Measurements from ENCODE around the gene CD300LB.
"Not testable (repeated sequence)": the region's sequence is repeated elsewhere in the genome, so short reads cannot be mapped to it uniquely, and the experiment has no call there.

The CD300LB gene

GRCh38 chr17:74521701-74522201 is 9.5 kb downstream of the CD300LB start:
- Histone ChIP-seq H3K27ac (no peak overlapping the region), H3K4me3 (ENCODE audit: low read depth, low read length) (no peak overlapping the region), H3K27me3 (ENCODE audit: control insufficient read depth, insufficient read depth, low read length) (no peaks in the 10 kb centered on the region), H3K4me1 (no peaks in the 10 kb centered on the region), H2AFZ (no peak overlapping the region), H3K36me3 (ENCODE audit: control insufficient read depth, insufficient read depth, low read length) (no peaks in the 10 kb centered on the region), H3K9me3 (ENCODE audit: control insufficient read depth, low read length) (no peaks in the 10 kb centered on the region), H3K79me2 (no peaks in the 10 kb centered on the region), H3K4me2 (ENCODE audit: low read length) (no peak overlapping the region), H3K9ac (no peak overlapping the region)
- no peak for TF ChIP-seq CTCF (IDR thresholded peaks at IDR 0.05)

GRCh38 chr17:74520790-74521480 is 10.3 kb downstream of the CD300LB start:
- Histone ChIP-seq H3K27me3 (ENCODE audit: control insufficient read depth, insufficient read depth, low read length) (no peaks in the 10 kb centered on the region), H2AFZ (no peak overlapping the region), H3K79me2 (no peaks in the 10 kb centered on the region), H3K36me3 (ENCODE audit: control insufficient read depth, insufficient read depth, low read length) (no peaks in the 10 kb centered on the region), H3K4me3 (ENCODE audit: low read depth, low read length) (no peak overlapping the region), H3K4me1 (no peaks in the 10 kb centered on the region), H3K4me2 (ENCODE audit: low read length) (no peak overlapping the region), H3K9me3 (ENCODE audit: control insufficient read depth, low read length) (no peaks in the 10 kb centered on the region), H3K27ac (no peak overlapping the region), H3K9ac (no peak overlapping the region)
- no peak for TF ChIP-seq CTCF (IDR thresholded peaks at IDR 0.05)

GRCh38 chr17:74520016-74520434 is 11.2 kb downstream of the CD300LB start:
- H3K27me3 ChIP-seq (ENCODE audit: control insufficient read depth, insufficient read depth, low read length), result no peaks in the 10 kb centered on the region
- H3K4me3 ChIP-seq (ENCODE audit: low read depth, low read length), result no peak overlapping the region
- no peak for TF ChIP-seq CTCF (IDR thresholded peaks at IDR 0.05)
- no peak overlapping the region for H3K27ac ChIP-seq
- no peaks in the 10 kb centered on the region for H3K79me2 ChIP-seq
- no peak overlapping the region for H3K9ac ChIP-seq
- no peaks in the 10 kb centered on the region for H3K9me3 ChIP-seq (ENCODE audit: control insufficient read depth, low read length)
- no peak overlapping the region for H3K4me2 ChIP-seq (ENCODE audit: low read length)
- no peak overlapping the region for H2AFZ ChIP-seq
- no peaks in the 10 kb centered on the region for H3K4me1 ChIP-seq
- H3K36me3 ChIP-seq (ENCODE audit: control insufficient read depth, insufficient read depth, low read length), result no peaks in the 10 kb centered on the region

- H3K27ac ChIP-seq, result not testable (repeated sequence)
Observed at GRCh38 chr17:74518413-74518981, 12.8 kb downstream of the CD300LB start.

GRCh38 chr17:74516561-74517328 is 14.5 kb downstream of the CD300LB start:
- no peak overlapping the region for H3K4me3 ChIP-seq (ENCODE audit: low read depth, low read length)
- no peak for TF ChIP-seq CTCF (IDR thresholded peaks at IDR 0.05)
- no peak overlapping the region for H3K4me2 ChIP-seq (ENCODE audit: low read length)
- H3K27ac ChIP-seq, result no peak overlapping the region
- H3K9me3 ChIP-seq (ENCODE audit: control insufficient read depth, low read length), result no peaks in the 10 kb centered on the region
- no peaks in the 10 kb centered on the region for H3K36me3 ChIP-seq (ENCODE audit: control insufficient read depth, insufficient read depth, low read length)
- H3K27me3 ChIP-seq (ENCODE audit: control insufficient read depth, insufficient read depth, low read length), result no peaks in the 10 kb centered on the region
- no peak overlapping the region for H3K9ac ChIP-seq
- H2AFZ ChIP-seq, result no peak overlapping the region
- H3K79me2 ChIP-seq, result no peaks in the 10 kb centered on the region
- no peaks in the 10 kb centered on the region for H3K4me1 ChIP-seq

More at GRCh38 chr17:74518413-74518981, 12.8 kb downstream of the CD300LB start:
- H3K4me3 ChIP-seq (ENCODE audit: low read depth, low read length); H3K27me3 ChIP-seq (ENCODE audit: control insufficient read depth, insufficient read depth, low read length); H3K9ac ChIP-seq; H2AFZ ChIP-seq; H3K36me3 ChIP-seq (ENCODE audit: control insufficient read depth, insufficient read depth, low read length); H3K9me3 ChIP-seq (ENCODE audit: control insufficient read depth, low read length); H3K79me2 ChIP-seq; H3K4me1 ChIP-seq; H3K4me2 ChIP-seq (ENCODE audit: low read length): not testable (repeated sequence)

All from parathyroid adenoma (tissue), 2 donors.